K562 (cell line): ENCODE data around the gene CRLF3. TPM values are rescaled to one million over a fixed set of nuclear protein-coding genes. Genes with fewer than 3 reads are reported as not detected.

Experiments used
- BHLHE40 ChIP-seq: IDR thresholded peaks from 2 replicates; pipeline ENCODE4 v1.6.1; 2011; ENCODE audit warnings: low read length, improper control_type of control experiment
- CAMTA2 ChIP-seq: fragments of 250-450 bp; sonication (Bioruptor Pico); conservative IDR thresholded peaks from 2 replicates; pipeline ENCODE4 v1.5.1; 2022
- HDAC6 ChIP-seq: IDR thresholded peaks from 2 replicates; pipeline ENCODE4 v1.6.1; 2012; ENCODE audit warnings: low read depth, mild to moderate bottlenecking, control low read depth, inconsistent platforms, low read length, moderate library complexity
- KLF13 ChIP-seq: fragments of 450-650 bp; IDR thresholded peaks from 2 replicates; pipeline ENCODE4 v1.6.1; 2016; ENCODE audit warnings: missing genetic modification characterization, low read depth, mild to moderate bottlenecking, missing compliant biosample characterization, moderate library complexity, borderline replicate concordance
- MCM5 ChIP-seq: fragments of 450-650 bp; IDR thresholded peaks from 2 replicates; pipeline ENCODE4 v1.6.1; 2016; ENCODE audit warnings: low read depth
- MIER1 ChIP-seq: fragments of 450-650 bp; IDR thresholded peaks from 2 replicates; pipeline ENCODE4 v1.6.1; 2016; ENCODE audit warnings: antibody characterized with exemption, mild to moderate bottlenecking, low read depth
- MTF1 ChIP-seq: fragments of 250-450 bp; sonication (Bioruptor Pico); IDR thresholded peaks from 2 replicates; pipeline ENCODE4 v1.9.0; 2021; ENCODE audit warnings: moderate library complexity, mild to moderate bottlenecking, inconsistent platforms, borderline replicate concordance
- NKRF ChIP-seq: fragments of 450-650 bp; IDR thresholded peaks from 2 replicates; pipeline ENCODE4 v1.6.1; 2016; ENCODE audit warnings: borderline replicate concordance
- RBM34 ChIP-seq: fragments of 200-400 bp; formaldehyde crosslinking; IDR thresholded peaks from 2 replicates; pipeline ENCODE4 v1.6.1; 2018; ENCODE audit warnings: low read length, borderline replicate concordance; ENCODE audit not compliant: insufficient read depth
- ZKSCAN3 ChIP-seq: fragments of 250-450 bp; sonication (Bioruptor Pico); IDR thresholded peaks from 2 replicates; pipeline ENCODE4 v1.4.0; 2020
- ZNF444 ChIP-seq: fragments of 250-450 bp; sonication (Bioruptor Pico); IDR thresholded peaks from 2 replicates; pipeline ENCODE4 v1.4.0; 2020; ENCODE audit warnings: mild to moderate bottlenecking, moderate library complexity
- polyA plus RNA-seq, 8 experiments: library from polyadenylated mRNA; depleted of rRNA in 4 of 8; stranded (reverse) in 5 of 8; unstranded in 3 of 8; fragments of >200 nt; fragmentation: Nextera tagmentation in 2 of 8; fragmentation: Illumina TruSeq in 1 of 8; extraction: Ambion mirVana in 2 of 8; extraction: Trizol in 1 of 8; gene quantifications; 2 replicates each; pipeline versions ENCODE4 v1.2.1 to v1.2.3, GENCODE V29; 2011 to 2014; ENCODE audit warnings: inconsistent platforms in 1 of 8, missing spikeins in 1 of 8
- total RNA-seq, 7 experiments: library from RNA; depleted of rRNA in 6 of 7; stranded (reverse); fragments of >200 nt in 6 of 7; fragmentation: Illumina TruSeq in 2 of 7; extraction: Trizol in 2 of 7; gene quantifications; 2 replicates each; pipeline versions ENCODE4 v1.2.1 to v1.2.3, GENCODE V29; 2011 to 2021; ENCODE audit warnings: low replicate concordance in 1 of 7
- TF ChIP-seq, protein P1 (sequence below): fragments of 450-650 bp; formaldehyde crosslinking; IDR thresholded peaks from 2 replicates; pipeline ENCODE4 v1.4.0; 2022; ENCODE audit warnings: missing genetic modification characterization
- TF ChIP-seq, protein P2 (sequence below): fragments of 450-650 bp; IDR thresholded peaks from 2 replicates; pipeline ENCODE4 v1.6.1; 2016; ENCODE audit warnings: mild to moderate bottlenecking, moderate library complexity

CRLF3 gene
- total and polyA plus RNA-seq, 9 of the 15 experiments (the other 6 are each of a cell fraction or from before 2014, with no cell fraction given), result 13.2 to 55.9 (median 29.8) TPM

DNA sequence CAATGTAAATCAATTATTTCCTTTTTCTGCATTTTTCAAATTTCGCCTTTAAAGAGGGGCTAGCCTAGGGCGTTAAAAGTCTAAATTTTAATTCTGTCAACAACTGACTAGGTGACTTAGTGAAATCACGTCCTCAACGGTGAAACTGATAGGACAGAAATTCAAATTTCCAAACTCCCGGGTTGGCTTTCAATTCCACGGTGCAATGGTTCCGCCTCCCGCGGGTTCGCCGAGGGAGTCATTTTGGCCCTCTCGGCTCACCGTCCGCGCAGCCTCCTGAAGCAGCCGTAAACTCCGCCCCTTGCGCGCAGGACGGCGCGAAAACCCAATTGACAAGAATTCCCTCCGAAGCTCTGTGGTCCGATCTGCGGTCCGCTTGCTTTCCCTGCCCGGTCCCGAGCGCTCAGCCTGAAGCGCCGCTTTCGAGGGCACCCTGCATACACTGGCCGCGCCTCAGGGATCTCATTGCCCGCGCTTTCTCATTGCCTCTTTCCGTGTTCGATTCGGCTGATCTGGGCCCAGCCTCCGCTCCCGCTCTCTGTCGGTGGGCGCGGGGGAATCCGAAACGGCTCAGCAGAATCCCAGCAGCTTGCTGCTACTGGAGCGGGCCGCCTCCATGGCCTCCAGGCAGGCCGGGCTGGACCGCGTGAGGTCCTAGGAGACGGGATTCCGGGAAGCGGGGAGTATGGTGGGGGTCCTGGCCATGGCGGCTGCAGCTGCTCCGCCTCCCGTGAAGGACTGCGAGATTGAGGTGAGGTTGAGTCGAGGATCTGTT lies 7.4 kb upstream of the CRLF3 start, which contains the start of gene ATAD5 (continued):
- peak; percentile 80 for TF ChIP-seq NKRF
- no peak for TF ChIP-seq HDAC6
- TF ChIP-seq, protein P1, sequence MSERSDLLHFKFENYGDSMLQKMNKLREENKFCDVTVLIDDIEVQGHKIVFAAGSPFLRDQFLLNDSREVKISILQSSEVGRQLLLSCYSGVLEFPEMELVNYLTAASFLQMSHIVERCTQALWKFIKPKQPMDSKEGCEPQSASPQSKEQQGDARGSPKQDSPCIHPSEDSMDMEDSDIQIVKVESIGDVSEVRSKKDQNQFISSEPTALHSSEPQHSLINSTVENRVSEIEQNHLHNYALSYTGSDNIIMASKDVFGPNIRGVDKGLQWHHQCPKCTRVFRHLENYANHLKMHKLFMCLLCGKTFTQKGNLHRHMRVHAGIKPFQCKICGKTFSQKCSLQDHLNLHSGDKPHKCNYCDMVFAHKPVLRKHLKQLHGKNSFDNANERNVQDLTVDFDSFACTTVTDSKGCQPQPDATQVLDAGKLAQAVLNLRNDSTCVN (CRISPR knock-in tag), result no peak
- TF ChIP-seq, protein P2, sequence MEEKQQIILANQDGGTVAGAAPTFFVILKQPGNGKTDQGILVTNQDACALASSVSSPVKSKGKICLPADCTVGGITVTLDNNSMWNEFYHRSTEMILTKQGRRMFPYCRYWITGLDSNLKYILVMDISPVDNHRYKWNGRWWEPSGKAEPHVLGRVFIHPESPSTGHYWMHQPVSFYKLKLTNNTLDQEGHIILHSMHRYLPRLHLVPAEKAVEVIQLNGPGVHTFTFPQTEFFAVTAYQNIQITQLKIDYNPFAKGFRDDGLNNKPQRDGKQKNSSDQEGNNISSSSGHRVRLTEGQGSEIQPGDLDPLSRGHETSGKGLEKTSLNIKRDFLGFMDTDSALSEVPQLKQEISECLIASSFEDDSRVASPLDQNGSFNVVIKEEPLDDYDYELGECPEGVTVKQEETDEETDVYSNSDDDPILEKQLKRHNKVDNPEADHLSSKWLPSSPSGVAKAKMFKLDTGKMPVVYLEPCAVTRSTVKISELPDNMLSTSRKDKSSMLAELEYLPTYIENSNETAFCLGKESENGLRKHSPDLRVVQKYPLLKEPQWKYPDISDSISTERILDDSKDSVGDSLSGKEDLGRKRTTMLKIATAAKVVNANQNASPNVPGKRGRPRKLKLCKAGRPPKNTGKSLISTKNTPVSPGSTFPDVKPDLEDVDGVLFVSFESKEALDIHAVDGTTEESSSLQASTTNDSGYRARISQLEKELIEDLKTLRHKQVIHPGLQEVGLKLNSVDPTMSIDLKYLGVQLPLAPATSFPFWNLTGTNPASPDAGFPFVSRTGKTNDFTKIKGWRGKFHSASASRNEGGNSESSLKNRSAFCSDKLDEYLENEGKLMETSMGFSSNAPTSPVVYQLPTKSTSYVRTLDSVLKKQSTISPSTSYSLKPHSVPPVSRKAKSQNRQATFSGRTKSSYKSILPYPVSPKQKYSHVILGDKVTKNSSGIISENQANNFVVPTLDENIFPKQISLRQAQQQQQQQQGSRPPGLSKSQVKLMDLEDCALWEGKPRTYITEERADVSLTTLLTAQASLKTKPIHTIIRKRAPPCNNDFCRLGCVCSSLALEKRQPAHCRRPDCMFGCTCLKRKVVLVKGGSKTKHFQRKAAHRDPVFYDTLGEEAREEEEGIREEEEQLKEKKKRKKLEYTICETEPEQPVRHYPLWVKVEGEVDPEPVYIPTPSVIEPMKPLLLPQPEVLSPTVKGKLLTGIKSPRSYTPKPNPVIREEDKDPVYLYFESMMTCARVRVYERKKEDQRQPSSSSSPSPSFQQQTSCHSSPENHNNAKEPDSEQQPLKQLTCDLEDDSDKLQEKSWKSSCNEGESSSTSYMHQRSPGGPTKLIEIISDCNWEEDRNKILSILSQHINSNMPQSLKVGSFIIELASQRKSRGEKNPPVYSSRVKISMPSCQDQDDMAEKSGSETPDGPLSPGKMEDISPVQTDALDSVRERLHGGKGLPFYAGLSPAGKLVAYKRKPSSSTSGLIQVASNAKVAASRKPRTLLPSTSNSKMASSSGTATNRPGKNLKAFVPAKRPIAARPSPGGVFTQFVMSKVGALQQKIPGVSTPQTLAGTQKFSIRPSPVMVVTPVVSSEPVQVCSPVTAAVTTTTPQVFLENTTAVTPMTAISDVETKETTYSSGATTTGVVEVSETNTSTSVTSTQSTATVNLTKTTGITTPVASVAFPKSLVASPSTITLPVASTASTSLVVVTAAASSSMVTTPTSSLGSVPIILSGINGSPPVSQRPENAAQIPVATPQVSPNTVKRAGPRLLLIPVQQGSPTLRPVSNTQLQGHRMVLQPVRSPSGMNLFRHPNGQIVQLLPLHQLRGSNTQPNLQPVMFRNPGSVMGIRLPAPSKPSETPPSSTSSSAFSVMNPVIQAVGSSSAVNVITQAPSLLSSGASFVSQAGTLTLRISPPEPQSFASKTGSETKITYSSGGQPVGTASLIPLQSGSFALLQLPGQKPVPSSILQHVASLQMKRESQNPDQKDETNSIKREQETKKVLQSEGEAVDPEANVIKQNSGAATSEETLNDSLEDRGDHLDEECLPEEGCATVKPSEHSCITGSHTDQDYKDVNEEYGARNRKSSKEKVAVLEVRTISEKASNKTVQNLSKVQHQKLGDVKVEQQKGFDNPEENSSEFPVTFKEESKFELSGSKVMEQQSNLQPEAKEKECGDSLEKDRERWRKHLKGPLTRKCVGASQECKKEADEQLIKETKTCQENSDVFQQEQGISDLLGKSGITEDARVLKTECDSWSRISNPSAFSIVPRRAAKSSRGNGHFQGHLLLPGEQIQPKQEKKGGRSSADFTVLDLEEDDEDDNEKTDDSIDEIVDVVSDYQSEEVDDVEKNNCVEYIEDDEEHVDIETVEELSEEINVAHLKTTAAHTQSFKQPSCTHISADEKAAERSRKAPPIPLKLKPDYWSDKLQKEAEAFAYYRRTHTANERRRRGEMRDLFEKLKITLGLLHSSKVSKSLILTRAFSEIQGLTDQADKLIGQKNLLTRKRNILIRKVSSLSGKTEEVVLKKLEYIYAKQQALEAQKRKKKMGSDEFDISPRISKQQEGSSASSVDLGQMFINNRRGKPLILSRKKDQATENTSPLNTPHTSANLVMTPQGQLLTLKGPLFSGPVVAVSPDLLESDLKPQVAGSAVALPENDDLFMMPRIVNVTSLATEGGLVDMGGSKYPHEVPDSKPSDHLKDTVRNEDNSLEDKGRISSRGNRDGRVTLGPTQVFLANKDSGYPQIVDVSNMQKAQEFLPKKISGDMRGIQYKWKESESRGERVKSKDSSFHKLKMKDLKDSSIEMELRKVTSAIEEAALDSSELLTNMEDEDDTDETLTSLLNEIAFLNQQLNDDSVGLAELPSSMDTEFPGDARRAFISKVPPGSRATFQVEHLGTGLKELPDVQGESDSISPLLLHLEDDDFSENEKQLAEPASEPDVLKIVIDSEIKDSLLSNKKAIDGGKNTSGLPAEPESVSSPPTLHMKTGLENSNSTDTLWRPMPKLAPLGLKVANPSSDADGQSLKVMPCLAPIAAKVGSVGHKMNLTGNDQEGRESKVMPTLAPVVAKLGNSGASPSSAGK, result peak; percentile 72
- TF ChIP-seq CAMTA2 (CRISPR knock-in tag), result no peak
- TF ChIP-seq KLF13 (tag), result peak; percentile 57; the same call in 1 of the 2 replicates
- TF ChIP-seq MTF1 (CRISPR knock-in tag), result no peak
- TF ChIP-seq MIER1, result no peak
- no peak for TF ChIP-seq MCM5
- TF ChIP-seq RBM34, result no peak
- TF ChIP-seq ZKSCAN3 (CRISPR knock-in tag), result no peak
- no peak for TF ChIP-seq ZNF444 (CRISPR knock-in tag)
- TF ChIP-seq BHLHE40, result 0 out of 2 replicates have a peak, but pooled peaks have one; percentile 21
